SU-DHL-6 (cell line): ENCODE data around the gene NPTX2.

Experiments used
- EZH2phosphoT487 ChIP-seq: fragments of 200-600 bp; sonication (generic), shearing (Covaris generic); conservative IDR thresholded peaks from 2 replicates; pipeline ENCODE4 v1.6.1; 2018; ENCODE audit warnings: mild to moderate bottlenecking, antibody characterized with exemption, low read length, moderate library complexity, mixed read lengths
- TF ChIP-seq, protein P1 (sequence below): fragments of 200-600 bp; sonication (generic); IDR thresholded peaks from one replicate; pipeline ENCODE4 v1.5.1; 2017; ENCODE audit warnings: antibody characterized with exemption, mild to moderate bottlenecking, low read length, moderate library complexity; ENCODE audit not compliant: insufficient read depth, poor library complexity, severe bottlenecking

DNA sequence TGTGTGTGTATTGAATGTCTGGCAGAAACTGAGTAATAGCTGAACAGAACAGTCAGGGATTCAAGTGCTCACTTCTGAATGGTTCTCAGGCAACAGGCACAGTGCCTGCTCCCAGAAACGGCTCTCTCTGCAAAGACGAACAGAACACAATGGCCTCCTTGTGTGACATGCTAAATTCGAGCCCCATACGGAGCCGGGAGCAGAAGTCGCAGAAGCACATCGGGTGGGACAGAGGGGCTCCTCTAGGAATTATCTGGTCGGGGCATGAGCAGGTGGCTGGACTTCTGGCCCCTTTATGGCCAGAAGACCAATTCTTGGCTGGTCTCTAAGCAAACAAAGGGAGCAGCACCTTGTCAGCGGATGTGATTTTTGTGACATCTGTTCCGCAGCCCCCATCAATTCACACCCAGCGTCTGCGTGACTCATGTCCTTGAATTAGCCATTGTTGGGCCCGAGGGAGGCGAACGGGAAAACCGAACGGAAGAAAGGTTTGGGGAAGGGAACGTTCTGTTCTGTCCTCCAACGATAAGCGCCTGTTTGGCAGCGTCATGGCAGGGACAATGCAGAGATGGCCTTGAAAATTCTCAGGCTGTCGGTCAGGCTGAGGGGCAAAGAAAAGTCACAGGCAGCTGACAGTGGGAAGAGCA lies 47.3 kb upstream of the NPTX2 start:
- TF ChIP-seq EZH2phosphoT487: no peak
- TF ChIP-seq, protein P1, sequence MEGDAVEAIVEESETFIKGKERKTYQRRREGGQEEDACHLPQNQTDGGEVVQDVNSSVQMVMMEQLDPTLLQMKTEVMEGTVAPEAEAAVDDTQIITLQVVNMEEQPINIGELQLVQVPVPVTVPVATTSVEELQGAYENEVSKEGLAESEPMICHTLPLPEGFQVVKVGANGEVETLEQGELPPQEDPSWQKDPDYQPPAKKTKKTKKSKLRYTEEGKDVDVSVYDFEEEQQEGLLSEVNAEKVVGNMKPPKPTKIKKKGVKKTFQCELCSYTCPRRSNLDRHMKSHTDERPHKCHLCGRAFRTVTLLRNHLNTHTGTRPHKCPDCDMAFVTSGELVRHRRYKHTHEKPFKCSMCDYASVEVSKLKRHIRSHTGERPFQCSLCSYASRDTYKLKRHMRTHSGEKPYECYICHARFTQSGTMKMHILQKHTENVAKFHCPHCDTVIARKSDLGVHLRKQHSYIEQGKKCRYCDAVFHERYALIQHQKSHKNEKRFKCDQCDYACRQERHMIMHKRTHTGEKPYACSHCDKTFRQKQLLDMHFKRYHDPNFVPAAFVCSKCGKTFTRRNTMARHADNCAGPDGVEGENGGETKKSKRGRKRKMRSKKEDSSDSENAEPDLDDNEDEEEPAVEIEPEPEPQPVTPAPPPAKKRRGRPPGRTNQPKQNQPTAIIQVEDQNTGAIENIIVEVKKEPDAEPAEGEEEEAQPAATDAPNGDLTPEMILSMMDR: no peak
